T-helper 2 cell treated with Interferon-gamma antibody and Interleukin-4, amounts not matched to agents 5 μg/mL and 100 μg/mL, for 36 hours (primary cell): Measurements from ENCODE around the gene NFYC.
A peak's percentile ranks its signal among the peaks of the same experiment; 100 is the strongest.

ENCODE experiments used
- DNase-seq: peaks from one replicate; pipeline ENCODE4 v3.0.0; 2021; ENCODE audit warnings: low spot score
- H3K27ac Mint-ChIP-seq: one replicate; pipeline ENCODE4 v1.8.0; 2021; ENCODE audit warnings: mild to moderate bottlenecking, mixed read lengths
- H3K27me3 Mint-ChIP-seq: one replicate; pipeline ENCODE4 v1.8.0; 2021; ENCODE audit warnings: low read depth, mixed read lengths
- H3K36me3 Mint-ChIP-seq: one replicate; pipeline ENCODE4 v1.8.0; 2021; ENCODE audit warnings: low read depth, mixed read lengths
- H3K4me1 Mint-ChIP-seq: one replicate; pipeline ENCODE4 v1.8.0; 2021; ENCODE audit warnings: low read depth, mixed read lengths
- H3K4me3 Mint-ChIP-seq: one replicate; pipeline ENCODE4 v1.8.0; 2022; ENCODE audit warnings: mild to moderate bottlenecking, moderate library complexity, mixed read lengths
- H3K9me3 Mint-ChIP-seq: one replicate; pipeline ENCODE4 v1.8.0; 2021; ENCODE audit warnings: mixed read lengths

Gene NFYC

GRCh38 chr1:40774266-40774998 is 82.9 kb downstream of the NFYC start:
- Mint-ChIP-seq H3K9me3 (peaks cover 7% of the 10 kb centered on the region), H3K27me3 (no peaks in the 10 kb centered on the region), H3K4me1 (peaks cover 11% of the 10 kb centered on the region), H3K27ac (no peak overlapping the region), H3K4me3 (no peak overlapping the region), H3K36me3 (peaks cover 49% of the 10 kb centered on the region)
- peak; percentile 51 for DNase-seq

GRCh38 chr1:40776236-40777072 is 85.0 kb downstream of the NFYC start:
- Mint-ChIP-seq H3K27ac (no peak overlapping the region), H3K4me3 (no peak overlapping the region), H3K36me3 (peaks cover 34% of the 10 kb centered on the region), H3K9me3 (peaks cover 7% of the 10 kb centered on the region), H3K4me1 (peaks cover 4% of the 10 kb centered on the region), H3K27me3 (peaks cover 4% of the 10 kb centered on the region)
- no peak for DNase-seq

GRCh38 chr1:40777224-40777970 is 85.9 kb downstream of the NFYC start:
- no peak overlapping the region for H3K4me3 Mint-ChIP-seq
- H3K27ac Mint-ChIP-seq = no peak overlapping the region
- H3K9me3 Mint-ChIP-seq = peaks cover 7% of the 10 kb centered on the region
- peaks cover 4% of the 10 kb centered on the region for H3K4me1 Mint-ChIP-seq
- no peak for DNase-seq
- peaks cover 30% of the 10 kb centered on the region for H3K36me3 Mint-ChIP-seq
- peaks cover 12% of the 10 kb centered on the region for H3K27me3 Mint-ChIP-seq

- H3K4me1 Mint-ChIP-seq = peaks cover 6% of the 10 kb centered on the region
- DNase-seq = no peak
- peaks cover 37% of the 10 kb centered on the region for H3K27me3 Mint-ChIP-seq
- peaks cover 7% of the 10 kb centered on the region for H3K9me3 Mint-ChIP-seq
- no peak overlapping the region for H3K4me3 Mint-ChIP-seq
- peaks cover 27% of the 10 kb centered on the region for H3K36me3 Mint-ChIP-seq
- H3K27ac Mint-ChIP-seq = no peak overlapping the region
These were observed 89.4 kb downstream of the NFYC start for GRCh38 chr1:40780678-40781607.

- no peak for DNase-seq
- H3K36me3 Mint-ChIP-seq = peaks cover 21% of the 10 kb centered on the region
- no peak overlapping the region for H3K27ac Mint-ChIP-seq
- H3K9me3 Mint-ChIP-seq = peaks cover 7% of the 10 kb centered on the region
- H3K4me3 Mint-ChIP-seq = no peak overlapping the region
- peaks cover 37% of the 10 kb centered on the region for H3K27me3 Mint-ChIP-seq
- H3K4me1 Mint-ChIP-seq = peaks cover 6% of the 10 kb centered on the region
These were observed 90.1 kb downstream of the NFYC start for GRCh38 chr1:40781608-40781971.

- H3K4me3 Mint-ChIP-seq = peak overlapping the region; percentile 80
- H3K27me3 Mint-ChIP-seq = peaks cover 37% of the 10 kb centered on the region
- peaks cover 13% of the 10 kb centered on the region for H3K36me3 Mint-ChIP-seq
- DNase-seq = no peak
- H3K4me1 Mint-ChIP-seq = peaks cover 6% of the 10 kb centered on the region
- no peak overlapping the region for H3K27ac Mint-ChIP-seq
- H3K9me3 Mint-ChIP-seq = peaks cover under 1% of the 10 kb centered on the region
These were observed 91.0 kb downstream of the NFYC start for GRCh38 chr1:40782371-40782956.

- no peak for DNase-seq
- Mint-ChIP-seq H3K4me1 (peaks cover 6% of the 10 kb centered on the region), H3K4me3 (peak within 1 kb of the TSS; percentile 80), H3K36me3 (peaks cover 10% of the 10 kb centered on the region), H3K27ac (peak within 1 kb of the TSS; percentile 41), H3K9me3 (no peaks in the 10 kb centered on the region), H3K27me3 (peaks cover 37% of the 10 kb centered on the region)
These were observed 91.7 kb downstream of the NFYC start, which contains the start of gene KCNQ4 for GRCh38 chr1:40783001-40783905. Gene KCNQ4 (plus strand): TSS chr1:40783787. CDS start chr1:40784094, 307 bp downstream.

- H3K4me1 Mint-ChIP-seq = peaks cover 6% of the 10 kb centered on the region
- H3K27ac Mint-ChIP-seq = no peak overlapping the region
- peaks cover 4% of the 10 kb centered on the region for H3K36me3 Mint-ChIP-seq
- peaks cover 37% of the 10 kb centered on the region for H3K27me3 Mint-ChIP-seq
- no peak for DNase-seq
- H3K4me3 Mint-ChIP-seq = peak overlapping the region; percentile 67
- no peaks in the 10 kb centered on the region for H3K9me3 Mint-ChIP-seq
These were observed 92.8 kb downstream of the NFYC start for GRCh38 chr1:40784141-40784770.

- Mint-ChIP-seq H3K27ac (no peak overlapping the region), H3K4me3 (peak overlapping the region; percentile 67), H3K9me3 (no peaks in the 10 kb centered on the region), H3K4me1 (peaks cover 6% of the 10 kb centered on the region), H3K36me3 (peaks cover 4% of the 10 kb centered on the region), H3K27me3 (peaks cover 37% of the 10 kb centered on the region)
- no peak for DNase-seq
These were observed 93.3 kb downstream of the NFYC start for GRCh38 chr1:40784771-40785151.

GRCh38 chr1:40785446-40785845 is 93.9 kb downstream of the NFYC start:
- no peak for DNase-seq
- Mint-ChIP-seq H3K4me3 (peak overlapping the region; percentile 44), H3K27ac (no peak overlapping the region), H3K36me3 (peaks cover 3% of the 10 kb centered on the region), H3K9me3 (no peaks in the 10 kb centered on the region), H3K4me1 (peaks cover 6% of the 10 kb centered on the region), H3K27me3 (peaks cover 37% of the 10 kb centered on the region)

GRCh38 chr1:40786171-40786994 is 94.9 kb downstream of the NFYC start:
- peaks cover 34% of the 10 kb centered on the region for H3K27me3 Mint-ChIP-seq
- peaks cover 3% of the 10 kb centered on the region for H3K36me3 Mint-ChIP-seq
- H3K4me3 Mint-ChIP-seq = no peak overlapping the region
- no peak for DNase-seq
- peaks cover 6% of the 10 kb centered on the region for H3K4me1 Mint-ChIP-seq
- H3K27ac Mint-ChIP-seq = no peak overlapping the region
- no peaks in the 10 kb centered on the region for H3K9me3 Mint-ChIP-seq
